ENCODE measurements around the gene OAS3. TPM values are rescaled to one million over a fixed set of nuclear protein-coding genes. Genes with fewer than 3 reads are reported as not detected.

Gene OAS3
- total and polyA plus RNA-seq, 10 of the 15 experiments (the other 5 are each of a cell fraction or from before 2014, with no cell fraction given): 5.1 to 107 (median 18.0) TPM

DNA sequence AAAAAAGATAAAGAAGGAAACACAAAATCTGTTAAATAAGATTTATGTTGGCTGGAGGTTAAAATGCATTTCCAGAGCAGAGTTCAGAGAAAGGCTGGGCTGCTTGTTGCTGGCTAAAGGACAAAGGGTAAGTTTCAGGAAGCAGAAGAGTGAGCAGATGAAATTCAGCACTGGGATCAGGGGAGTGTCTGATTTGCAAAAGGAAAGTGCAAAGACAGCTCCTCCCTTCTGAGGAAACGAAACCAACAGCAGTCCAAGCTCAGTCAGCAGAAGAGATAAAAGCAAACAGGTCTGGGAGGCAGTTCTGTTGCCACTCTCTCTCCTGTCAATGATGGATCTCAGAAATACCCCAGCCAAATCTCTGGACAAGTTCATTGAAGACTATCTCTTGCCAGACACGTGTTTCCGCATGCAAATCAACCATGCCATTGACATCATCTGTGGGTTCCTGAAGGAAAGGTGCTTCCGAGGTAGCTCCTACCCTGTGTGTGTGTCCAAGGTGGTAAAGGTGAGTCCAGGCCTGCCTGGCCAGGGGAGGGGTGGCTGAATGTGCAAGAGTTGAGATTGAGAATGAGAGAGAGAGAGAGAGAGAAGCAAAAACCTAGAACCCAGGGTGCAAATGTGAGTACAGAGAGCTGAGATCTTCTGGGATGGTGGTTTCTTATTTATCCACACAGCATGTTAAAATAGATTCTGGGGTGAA lies 31.4 kb upstream of the OAS3 start, which contains the start of gene OAS1:
Gene OAS1 (plus strand): TSS at position 251 of the 703 bp plus-strand sequence. CDS start 78 bp downstream, at position 329.
- peak within 1 kb of the TSS; percentile 25 for H2AFZ ChIP-seq (ENCODE audit: control insufficient read depth, low read depth, low read length)
- RAD21 ChIA-PET (ENCODE audit: unreplicated experiment): interaction anchor here (1.0 to 5.5 kb wide), 17 partner anchors 10 to 191 kb away, joined by 3 to 47 read pairs (median 5); partner anchors contain the start of genes OAS2 and OAS3
- in situ Hi-C loops (cut with MboI) (no loop called here), intact Hi-C loops (cut with micrococcal nuclease; ENCODE audit: unreplicated experiment) (loop anchor here (1.0 to 2.0 kb wide), 3 partner anchors 20 to 71 kb away; partner anchors contain the start of genes OAS2 and OAS3)
- SMC1A ChIA-PET (ENCODE audit: uncharacterized antibody, unreplicated experiment): interaction anchor here (0.7 to 8.0 kb wide), 17 partner anchors 10 to 191 kb away, joined by 3 to 99 read pairs (median 5); partner anchors contain the start of genes OAS2 and OAS3
- peaks cover 38% of the 10 kb centered on the region for H3K79me2 ChIP-seq (ENCODE audit: control insufficient read depth, insufficient read depth, low read length)
- no peaks in the 10 kb centered on the region for H4K20me1 ChIP-seq (ENCODE audit: control insufficient read depth, insufficient read depth)
- ATAC-seq (peak; percentile 87), FAIRE-seq (peak; percentile 96), DNase-seq (ENCODE audit: low read depth, low spot score) (peak; percentile 89)
- peaks cover 15% of the 10 kb centered on the region for H3K9me3 ChIP-seq (replicated peaks; ENCODE audit: control insufficient read depth, insufficient read depth, low read length)
- H3K4me2 ChIP-seq (ENCODE audit: control insufficient read depth, insufficient read depth): peak within 1 kb of the TSS; percentile 79
- CTCF ChIA-PET: interaction anchor here (0.7 to 5.1 kb wide), 14 partner anchors 10 to 190 kb away, joined by 3 to 31 read pairs (median 6); partner anchors contain the start of genes OAS2 and OAS3
- H3K27me3 ChIP-seq (replicated peaks in 1 of 2; ENCODE audit: control insufficient read depth in 2 of 2, insufficient read depth in 2 of 2, low read length in 1 of 2): no peaks in the 10 kb centered on the region
- peak within 1 kb of the TSS; percentile 93 for H3K27ac ChIP-seq (ENCODE audit: control insufficient read depth, insufficient read depth)
- TSS peak; percentile 85 for BruUV-seq (replicated peaks)
- POLR2A ChIA-PET: interaction anchor here (0.6 to 5.4 kb wide), 15 partner anchors 10 to 166 kb away, joined by 3 to 69 read pairs (median 3); partner anchors contain the start of genes OAS2 and OAS3
- WGBS (ENCODE audit: insufficient coverage, insufficient replicate concordance, low lambda C conversion rate, missing lambda C conversion rate): 2% methylated on average over 4 of the region's 4 CpGs
- peak within 1 kb of the TSS; percentile 85 for H3K4me3 ChIP-seq
- H3K4me1 ChIP-seq (ENCODE audit: control insufficient read depth, insufficient read depth, low read length): peaks cover 22% of the 10 kb centered on the region
- H3K36me3 ChIP-seq (ENCODE audit: control insufficient read depth in 2 of 2, insufficient read depth in 2 of 2, low read length in 1 of 2): peaks cover 0 to 29% of the 10 kb centered on the region in 2 experiments; a peak in 1 of 4 replicates
- H3K9ac ChIP-seq (ENCODE audit: control insufficient read depth, insufficient read depth, low read length): peak within 1 kb of the TSS; percentile 81
- TF ChIP-seq SMC3 (IDR thresholded peaks at IDR 0.05; ENCODE audit: borderline replicate concordance, low read length) (0 out of 2 replicates have a peak, but pooled peaks have one; percentile 1), MTA2 (IDR thresholded peaks at IDR 0.05; ENCODE audit: low read depth) (peak; percentile 8; the same call in 1 of the 2 replicates), PAX5 (IDR thresholded peaks at IDR 0.05; ENCODE audit: borderline replicate concordance, low read depth, low read length) (peak; percentile 71), GATAD2B (conservative IDR thresholded peaks at IDR 0.05; ENCODE audit: low read depth) (0 out of 2 replicates have a peak, but pooled peaks have one; percentile 33), NFIC (IDR thresholded peaks at IDR 0.05; ENCODE audit: low read depth, low read length) (peak; percentile 34; the same call in 1 of the 2 replicates), ZNF207 (IDR thresholded peaks at IDR 0.05; ENCODE audit: borderline replicate concordance) (0 out of 2 replicates have a peak, but pooled peaks have one; percentile 27), NR2F1 (conservative IDR thresholded peaks at IDR 0.05) (peak; percentile 33; the same call in 1 of the 2 replicates), ZZZ3 (IDR thresholded peaks at IDR 0.05; ENCODE audit: control insufficient read depth, insufficient read length, low read depth) (no peak), MXI1 (IDR thresholded peaks at IDR 0.05; ENCODE audit: low read depth, low read length) (peak; percentile 29), SIN3A (IDR thresholded peaks at IDR 0.05; ENCODE audit: low read depth, low read length) (0 out of 2 replicates have a peak, but pooled peaks have one; percentile 61), SUPT20H (IDR thresholded peaks at IDR 0.05; ENCODE audit: borderline replicate concordance, control insufficient read depth, low read depth, low read length) (no peak), KDM1A (IDR thresholded peaks at IDR 0.05; ENCODE audit: borderline replicate concordance) (no peak), ZNF384 (IDR thresholded peaks at IDR 0.05; ENCODE audit: borderline replicate concordance, low read depth, low read length) (no peak), GABPA (IDR thresholded peaks at IDR 0.05; ENCODE audit: low read depth) (no peak), BCL11A (IDR thresholded peaks at IDR 0.05; ENCODE audit: low read depth, low read length) (no peak)
- TF ChIP-seq, protein P1, sequence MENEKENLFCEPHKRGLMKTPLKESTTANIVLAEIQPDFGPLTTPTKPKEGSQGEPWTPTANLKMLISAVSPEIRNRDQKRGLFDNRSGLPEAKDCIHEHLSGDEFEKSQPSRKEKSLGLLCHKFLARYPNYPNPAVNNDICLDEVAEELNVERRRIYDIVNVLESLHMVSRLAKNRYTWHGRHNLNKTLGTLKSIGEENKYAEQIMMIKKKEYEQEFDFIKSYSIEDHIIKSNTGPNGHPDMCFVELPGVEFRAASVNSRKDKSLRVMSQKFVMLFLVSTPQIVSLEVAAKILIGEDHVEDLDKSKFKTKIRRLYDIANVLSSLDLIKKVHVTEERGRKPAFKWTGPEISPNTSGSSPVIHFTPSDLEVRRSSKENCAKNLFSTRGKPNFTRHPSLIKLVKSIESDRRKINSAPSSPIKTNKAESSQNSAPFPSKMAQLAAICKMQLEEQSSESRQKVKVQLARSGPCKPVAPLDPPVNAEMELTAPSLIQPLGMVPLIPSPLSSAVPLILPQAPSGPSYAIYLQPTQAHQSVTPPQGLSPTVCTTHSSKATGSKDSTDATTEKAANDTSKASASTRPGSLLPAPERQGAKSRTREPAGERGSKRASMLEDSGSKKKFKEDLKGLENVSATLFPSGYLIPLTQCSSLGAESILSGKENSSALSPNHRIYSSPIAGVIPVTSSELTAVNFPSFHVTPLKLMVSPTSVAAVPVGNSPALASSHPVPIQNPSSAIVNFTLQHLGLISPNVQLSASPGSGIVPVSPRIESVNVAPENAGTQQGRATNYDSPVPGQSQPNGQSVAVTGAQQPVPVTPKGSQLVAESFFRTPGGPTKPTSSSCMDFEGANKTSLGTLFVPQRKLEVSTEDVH (IDR thresholded peaks at IDR 0.05; ENCODE audit: low read depth, partially characterized antibody): no peak
- TF ChIP-seq, protein P2, sequence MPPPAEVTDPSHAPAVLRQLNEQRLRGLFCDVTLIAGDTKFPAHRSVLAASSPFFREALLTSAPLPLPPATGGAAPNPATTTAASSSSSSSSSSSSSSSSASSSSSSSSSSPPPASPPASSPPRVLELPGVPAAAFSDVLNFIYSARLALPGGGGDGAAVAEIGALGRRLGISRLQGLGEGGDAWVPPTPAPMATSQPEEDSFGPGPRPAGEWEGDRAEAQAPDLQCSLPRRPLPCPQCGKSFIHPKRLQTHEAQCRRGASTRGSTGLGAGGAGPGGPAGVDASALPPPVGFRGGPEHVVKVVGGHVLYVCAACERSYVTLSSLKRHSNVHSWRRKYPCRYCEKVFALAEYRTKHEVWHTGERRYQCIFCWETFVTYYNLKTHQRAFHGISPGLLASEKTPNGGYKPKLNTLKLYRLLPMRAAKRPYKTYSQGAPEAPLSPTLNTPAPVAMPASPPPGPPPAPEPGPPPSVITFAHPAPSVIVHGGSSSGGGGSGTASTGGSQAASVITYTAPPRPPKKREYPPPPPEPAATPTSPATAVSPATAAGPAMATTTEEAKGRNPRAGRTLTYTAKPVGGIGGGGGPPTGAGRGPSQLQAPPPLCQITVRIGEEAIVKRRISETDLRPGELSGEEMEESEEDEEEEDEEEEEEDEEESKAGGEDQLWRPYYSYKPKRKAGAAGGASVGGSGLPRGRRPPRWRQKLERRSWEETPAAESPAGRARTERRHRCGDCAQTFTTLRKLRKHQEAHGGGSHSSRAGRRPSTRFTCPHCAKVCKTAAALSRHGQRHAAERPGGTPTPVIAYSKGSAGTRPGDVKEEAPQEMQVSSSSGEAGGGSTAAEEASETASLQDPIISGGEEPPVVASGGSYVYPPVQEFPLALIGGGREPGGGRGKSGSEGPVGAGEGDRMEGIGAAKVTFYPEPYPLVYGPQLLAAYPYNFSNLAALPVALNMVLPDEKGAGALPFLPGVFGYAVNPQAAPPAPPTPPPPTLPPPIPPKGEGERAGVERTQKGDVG (CRISPR knock-in tag; IDR thresholded peaks at IDR 0.05): no peak
